ENCODE measurements around the gene ARHGAP22.

ARHGAP22 gene

GRCh38 chr10:48580236-48580635 lies 24.6 kb downstream of the ARHGAP22 start:
- no peak for DNase-seq

GRCh38 chr10:48579251-48579960 lies 25.5 kb downstream of the ARHGAP22 start:
- peak; percentile 6 for DNase-seq

- no peak for DNase-seq
Observed at GRCh38 chr10:48577158-48577557, 27.7 kb downstream of the ARHGAP22 start.

GRCh38 chr10:48576501-48576900 lies 28.4 kb downstream of the ARHGAP22 start:
- DNase-seq = no peak

- no peak for DNase-seq
Observed at GRCh38 chr10:48575901-48576300, 29.0 kb downstream of the ARHGAP22 start.

- no peak for DNase-seq
Observed at GRCh38 chr10:48574817-48575380, 30.0 kb downstream of the ARHGAP22 start.

- no peak for DNase-seq
Observed at GRCh38 chr10:48574322-48574796, 30.5 kb downstream of the ARHGAP22 start.

- DNase-seq = no peak
Observed at GRCh38 chr10:48573045-48573444, 31.8 kb downstream of the ARHGAP22 start.

- DNase-seq = peak; percentile 33
Observed at GRCh38 chr10:48572414-48572813, 32.5 kb downstream of the ARHGAP22 start.

GRCh38 chr10:48568546-48568945 lies 36.3 kb downstream of the ARHGAP22 start:
- DNase-seq = no peak

GRCh38 chr10:48568131-48568530 lies 36.7 kb downstream of the ARHGAP22 start:
- DNase-seq = no peak

- no peak for DNase-seq
Observed at GRCh38 chr10:48567346-48567745, 37.5 kb downstream of the ARHGAP22 start.

GRCh38 chr10:48564466-48565160 lies 40.3 kb downstream of the ARHGAP22 start:
- DNase-seq = no peak

- DNase-seq = no peak
Observed at GRCh38 chr10:48557511-48558123, 47.3 kb downstream of the ARHGAP22 start.

GRCh38 chr10:48556713-48557112 lies 48.2 kb downstream of the ARHGAP22 start:
- DNase-seq = no peak

GRCh38 chr10:48556065-48556464 lies 48.8 kb downstream of the ARHGAP22 start:
- DNase-seq = no peak

- DNase-seq = no peak
Observed at GRCh38 chr10:48555310-48556042, 49.4 kb downstream of the ARHGAP22 start.

- DNase-seq = no peak
Observed at GRCh38 chr10:48554656-48555055, 50.2 kb downstream of the ARHGAP22 start.

- no peak for DNase-seq
Observed at GRCh38 chr10:48554246-48554645, 50.6 kb downstream of the ARHGAP22 start.

GRCh38 chr10:48552946-48553564 lies 51.8 kb downstream of the ARHGAP22 start:
- DNase-seq = no peak

GRCh38 chr10:48551861-48552591 lies 52.8 kb downstream of the ARHGAP22 start:
- DNase-seq = peak; percentile 60

- no peak for DNase-seq
Observed at GRCh38 chr10:48550977-48551376, 53.9 kb downstream of the ARHGAP22 start.
